Measurements from ENCODE around the gene KLRF1. TPM values are rescaled to one million over a fixed set of nuclear protein-coding genes. Genes with fewer than 3 reads are reported as not detected.

Gene KLRF1
- total and polyA plus RNA-seq, 12 donors, result 0.19 to 2.3 (median 0.40) TPM; not detected in 6

DNA sequence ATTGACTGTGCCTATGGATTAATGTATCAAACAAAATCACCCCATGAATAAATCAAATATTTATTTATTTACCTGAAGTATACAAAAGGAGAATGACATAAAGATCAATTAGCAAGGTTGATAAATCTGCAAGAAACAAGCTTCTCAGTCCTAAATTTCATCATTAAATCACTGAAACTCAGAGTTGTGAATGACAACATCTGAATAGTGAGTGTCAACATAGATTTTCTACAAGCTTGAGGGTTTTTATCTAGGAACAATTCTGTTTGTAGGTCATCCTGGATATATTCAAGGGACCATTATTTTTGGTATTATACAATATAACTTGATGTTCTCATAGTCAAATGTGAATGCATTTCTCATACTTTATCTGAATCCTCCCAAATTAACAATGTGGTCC, 17.4 kb upstream of the KLRF1 start:
- H3K4me1 ChIP-seq, result peaks cover 0 to 17% (median 0%) of the 10 kb centered on the region in 9 donors

DNA sequence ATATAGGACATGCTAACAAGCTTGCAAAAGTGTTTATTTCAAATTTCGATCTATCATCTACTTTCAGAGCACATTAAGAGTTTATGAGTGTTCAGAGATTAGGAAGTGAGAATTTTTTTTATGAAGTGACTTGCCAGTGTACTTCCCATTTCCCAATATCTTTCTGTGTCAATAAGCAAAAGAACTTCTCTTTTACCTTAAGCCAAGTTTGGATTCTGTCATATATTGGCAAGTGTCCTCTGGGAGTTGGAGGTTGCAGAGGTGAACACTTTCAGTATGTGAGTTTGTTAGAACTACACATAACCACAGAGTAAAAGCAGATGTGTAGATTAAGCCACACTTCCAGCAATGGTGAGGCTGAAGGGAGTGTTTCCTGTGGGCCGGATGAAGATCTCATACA, 16.6 kb upstream of the KLRF1 start:
- Histone ChIP-seq H3K36me3 (no peaks in the 10 kb centered on the region), H3K27ac (no peak overlapping the region), H3K4me1 (peaks cover 0 to 17% (median 0%) of the 10 kb centered on the region in 9 donors), H3K27me3 (peaks cover 0 to 11% (median 0%) of the 10 kb centered on the region in 7 donors), H3K9me3 (no peaks in the 10 kb centered on the region), H3K4me3 (no peak overlapping the region)
- DNase-seq (no peak), ATAC-seq (peak in 1 of 8 donors; percentile 12)
- intact Hi-C loops (cut with DNase I), result loop anchor here in 5 of 10 donors (5.0 to 10.0 kb wide), 2 partner anchors 114 to 117 kb away; no protein-coding TSS in a partner anchor
- WGBS, 2 donors, result 42 to 70% methylated on average over 2 of the region's 2 CpGs
- TF ChIP-seq, protein P1, sequence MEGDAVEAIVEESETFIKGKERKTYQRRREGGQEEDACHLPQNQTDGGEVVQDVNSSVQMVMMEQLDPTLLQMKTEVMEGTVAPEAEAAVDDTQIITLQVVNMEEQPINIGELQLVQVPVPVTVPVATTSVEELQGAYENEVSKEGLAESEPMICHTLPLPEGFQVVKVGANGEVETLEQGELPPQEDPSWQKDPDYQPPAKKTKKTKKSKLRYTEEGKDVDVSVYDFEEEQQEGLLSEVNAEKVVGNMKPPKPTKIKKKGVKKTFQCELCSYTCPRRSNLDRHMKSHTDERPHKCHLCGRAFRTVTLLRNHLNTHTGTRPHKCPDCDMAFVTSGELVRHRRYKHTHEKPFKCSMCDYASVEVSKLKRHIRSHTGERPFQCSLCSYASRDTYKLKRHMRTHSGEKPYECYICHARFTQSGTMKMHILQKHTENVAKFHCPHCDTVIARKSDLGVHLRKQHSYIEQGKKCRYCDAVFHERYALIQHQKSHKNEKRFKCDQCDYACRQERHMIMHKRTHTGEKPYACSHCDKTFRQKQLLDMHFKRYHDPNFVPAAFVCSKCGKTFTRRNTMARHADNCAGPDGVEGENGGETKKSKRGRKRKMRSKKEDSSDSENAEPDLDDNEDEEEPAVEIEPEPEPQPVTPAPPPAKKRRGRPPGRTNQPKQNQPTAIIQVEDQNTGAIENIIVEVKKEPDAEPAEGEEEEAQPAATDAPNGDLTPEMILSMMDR (IDR thresholded peaks at IDR 0.05), result no peak

More for the DNA sequence above, 17.4 kb upstream of the KLRF1 start:
- no peaks in the 10 kb centered on the region for H3K36me3 ChIP-seq
- H3K9me3 ChIP-seq, result no peaks in the 10 kb centered on the region
- ATAC-seq, result no peak
- intact Hi-C loops (cut with DNase I), result loop anchor here in 5 of 10 donors (5.0 to 10.0 kb wide), 2 partner anchors 115 to 117 kb away; no protein-coding TSS in a partner anchor
- DNase-seq, result no peak
- TF ChIP-seq, protein P1 (IDR thresholded peaks at IDR 0.05), result no peak
- H3K27ac ChIP-seq, result no peak overlapping the region
- peaks cover 0 to 11% (median 0%) of the 10 kb centered on the region in 7 donors for H3K27me3 ChIP-seq
- H3K4me3 ChIP-seq, result no peak overlapping the region

DNA sequence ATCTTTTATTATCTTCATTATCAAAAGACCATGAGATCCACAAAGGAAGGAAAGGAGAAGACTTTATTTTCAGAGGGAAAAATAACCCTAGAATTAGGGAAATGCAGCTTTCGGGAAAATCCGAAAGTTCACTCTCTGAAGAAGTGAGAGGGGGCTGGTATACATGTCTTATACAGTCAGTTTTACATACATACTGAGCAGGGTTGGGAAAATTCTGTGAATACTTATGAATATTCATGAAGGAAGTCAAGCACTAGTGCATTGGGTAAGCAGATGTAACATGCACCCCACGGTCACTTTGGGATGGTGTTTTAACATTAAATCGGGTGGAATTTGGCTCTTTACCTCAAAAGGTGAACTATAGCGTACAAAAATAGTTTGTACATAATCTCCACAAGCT, 15.7 kb upstream of the KLRF1 start:
- H3K4me1 ChIP-seq, result peaks cover 0 to 17% (median 0%) of the 10 kb centered on the region in 9 donors
- peaks cover 0 to 11% (median 0%) of the 10 kb centered on the region in 7 donors for H3K27me3 ChIP-seq
- no peaks in the 10 kb centered on the region for H3K9me3 ChIP-seq
- no peak overlapping the region for H3K4me3 ChIP-seq
- 92 to 93% methylated on average over 5 of the region's 5 CpGs for WGBS, 2 donors
- no peak overlapping the region for H3K27ac ChIP-seq
- TF ChIP-seq, protein P1 (IDR thresholded peaks at IDR 0.05), result no peak
- ATAC-seq (no peak), DNase-seq (no peak)
- intact Hi-C loops (cut with DNase I), result loop anchor here in 5 of 10 donors (5.0 to 10.0 kb wide), 2 partner anchors 113 to 116 kb away; no protein-coding TSS in a partner anchor
- no peaks in the 10 kb centered on the region for H3K36me3 ChIP-seq

DNA sequence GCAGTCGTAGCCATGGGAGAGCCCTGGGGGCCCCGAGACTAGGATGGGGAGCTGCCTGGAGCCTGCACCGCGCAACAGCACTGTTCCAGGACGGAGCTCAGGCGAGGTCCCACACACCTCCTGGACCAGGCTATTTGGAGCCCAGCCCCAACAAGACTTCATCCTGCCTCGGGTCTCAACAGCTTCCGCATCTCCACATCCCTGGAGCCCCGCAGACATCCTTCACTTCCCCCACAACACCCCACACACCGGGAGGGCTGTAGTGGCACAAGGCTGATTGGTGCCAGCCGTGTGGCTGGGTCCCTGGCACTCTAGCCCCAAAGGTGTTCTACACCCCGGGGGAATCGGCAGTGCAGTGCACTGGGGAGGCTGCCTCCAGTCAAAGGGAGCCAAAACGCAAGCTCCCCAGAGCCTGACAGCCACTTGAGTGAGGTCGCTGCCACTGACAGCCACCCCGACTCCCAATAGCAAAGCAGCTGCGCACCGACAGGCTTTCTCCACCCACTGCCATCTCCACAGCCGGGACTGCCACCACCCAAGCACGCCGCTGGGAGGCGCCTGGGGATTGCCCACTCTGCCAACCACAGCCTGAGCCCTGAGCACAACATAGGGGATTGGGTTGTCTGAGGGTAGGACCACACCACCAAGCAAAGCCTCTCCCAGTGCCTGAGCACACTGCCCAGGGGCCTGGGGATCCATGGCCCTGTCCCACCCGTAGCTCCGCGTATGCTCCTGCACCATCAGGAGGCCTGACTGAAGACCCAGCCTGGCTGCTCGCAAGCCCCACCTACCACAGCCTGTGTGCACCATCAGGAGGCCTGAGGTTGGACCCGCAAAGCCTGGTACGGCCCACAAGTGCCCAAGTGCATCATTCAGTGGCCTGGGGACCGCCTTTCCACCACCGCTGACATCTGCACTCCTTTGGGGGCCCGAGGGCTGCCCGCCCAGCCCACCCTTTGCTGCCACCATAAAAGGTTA, 13.2 kb upstream of the KLRF1 start:
- Histone ChIP-seq H3K4me1 (peaks cover 0 to 17% (median 0%) of the 10 kb centered on the region in 9 donors), H3K27ac (no peak overlapping the region), H3K9me3 (no peaks in the 10 kb centered on the region), H3K4me3 (peak overlapping the region in 7 of 10 donors; percentile 19 to 50 (median 41)), H3K27me3 (peaks cover 0 to 11% (median 0%) of the 10 kb centered on the region in 7 donors), H3K36me3 (no peaks in the 10 kb centered on the region)
- intact Hi-C loops (cut with DNase I), result loop anchor here in 6 of 10 donors (1.0 to 10.0 kb wide), 3 partner anchors 111 to 113 kb away; no protein-coding TSS in a partner anchor
- TF ChIP-seq, protein P1 (IDR thresholded peaks at IDR 0.05), result peak; percentile 55 to 79 (median 71)
- DNase-seq (peak; percentile 72 to 79), ATAC-seq (peak; percentile 80 to 95 (median 90))
- WGBS, 2 donors, result 39 to 41% methylated on average over 32 of the region's 32 CpGs

All from heart right ventricle (tissue), 16 donors.